Panc1 (cell line): ENCODE measurements around the gene CCDC85C. TPM values are rescaled to one million over a fixed set of nuclear protein-coding genes. Genes with fewer than 3 reads are reported as not detected.

Experiments
- ATAC-seq: fragments of 200-7000 bp; cut with Tn5 transposase; 2 replicates; pipeline ENCODE4 v1.9.1; 2020; ENCODE audit warnings: mild to moderate bottlenecking, moderate library complexity
- BruUV-seq: library from RNA; stranded (reverse); fragments of 400-500 nt; replicated peaks from 2 replicates; lab custom pipeline; 2021; lab: Mats Ljungman, UMichigan
- CTCF ChIA-PET: fragments of 300-600 bp; sonication (Branson Sonifier 250); formaldehyde crosslinking; loops from one replicate; lab custom pipeline; 2022; ENCODE audit warnings: antibody characterized with exemption; lab: Charles Lee
- POLR2A ChIA-PET: fragments of 300-600 bp; sonication (Branson Sonifier 250); formaldehyde crosslinking; loops from one replicate; lab custom pipeline; 2022; ENCODE audit warnings: antibody characterized with exemption; lab: Charles Lee
- DNase-seq: peaks from one replicate; pipeline ENCODE4 v3.0.0-alpha.2; 2010; ENCODE audit warnings: low read depth, low spot score
- H3K27ac ChIP-seq: 2 replicates; pipeline ENCODE4 v1.5.1; 2011; ENCODE audit warnings: mild to moderate bottlenecking, low read length, inconsistent platforms
- H3K27me3 ChIP-seq: fragments of 200-500 bp; sonication (Bioruptor generic); 2 replicates; pipeline ENCODE4 v1.6.0; 2014; ENCODE audit warnings: low read length, inconsistent platforms; ENCODE audit not compliant: control insufficient read depth, insufficient read depth
- H3K36me3 ChIP-seq: fragments of 200-500 bp; sonication (Bioruptor generic); 2 replicates; pipeline ENCODE4 v1.5.1; 2014; ENCODE audit warnings: inconsistent platforms, mild to moderate bottlenecking, low read length, moderate library complexity; ENCODE audit not compliant: control insufficient read depth, insufficient read depth
- H3K4me1 ChIP-seq: 2 replicates; pipeline ENCODE4 v1.5.1; 2011; ENCODE audit warnings: inconsistent platforms, mild to moderate bottlenecking, low read length, moderate library complexity; ENCODE audit not compliant: control insufficient read depth, insufficient read depth
- H3K4me3 ChIP-seq, 2 experiments: 2 replicates each; pipeline ENCODE4 v1.5.1; 2011 to 2012; ENCODE audit warnings: low read depth in 2 of 2, low read length in 2 of 2, mild to moderate bottlenecking in 2 of 2, inconsistent platforms in 1 of 2, moderate library complexity in 1 of 2
- H3K9me3 ChIP-seq: fragments of 200-500 bp; sonication (Bioruptor generic); 2 replicates; pipeline ENCODE4 v1.5.1; 2014; ENCODE audit warnings: low read depth, mild to moderate bottlenecking, inconsistent platforms, low read length, moderate library complexity; ENCODE audit not compliant: control insufficient read depth, insufficient read depth
- POLR2AphosphoS5 ChIP-seq: IDR thresholded peaks from 2 replicates; pipeline ENCODE4 v1.6.1; 2012; ENCODE audit warnings: mild to moderate bottlenecking, low read depth, low read length, moderate library complexity
- SIN3A ChIP-seq: IDR thresholded peaks from 2 replicates; pipeline ENCODE4 v1.6.1; 2012; ENCODE audit warnings: low read depth, mild to moderate bottlenecking, low read length, moderate library complexity, borderline replicate concordance; ENCODE audit not compliant: insufficient read depth
- TCF7L2 ChIP-seq: IDR thresholded peaks from 2 replicates; pipeline ENCODE4 v1.6.1; 2011; ENCODE audit warnings: mild to moderate bottlenecking, low read depth, low read length, inconsistent platforms
- in situ Hi-C: cut with HindIII; loops from 2 replicates; pipeline ENCODE4 v1.10.0; 2016; ENCODE audit warnings: low sequenced_read_pairs, low pct_unique_long_range_greater_than_20kb
- intact Hi-C: fragments of 100-400 bp; cut with micrococcal nuclease; formaldehyde crosslinking; loops from one replicate; pipeline ENCODE4 v1.10.0; 2022; ENCODE audit not compliant: unreplicated experiment
- total RNA-seq: library from RNA; stranded (reverse); gene quantifications from one replicate; pipeline ENCODE4 v1.2.1, GENCODE V29; 2021; ENCODE audit not compliant: unreplicated experiment
- TF ChIP-seq, protein P1 (sequence below), 2 experiments: IDR thresholded peaks; 2 replicates each; pipeline ENCODE4 v1.6.1; 2011 to 2012; ENCODE audit warnings: low read depth in 2 of 2, control low read depth in 1 of 2, low read length in 1 of 2, mild to moderate bottlenecking in 1 of 2, moderate library complexity in 1 of 2; ENCODE audit not compliant: insufficient read depth in 1 of 2
- TF ChIP-seq, protein P2 (sequence below): fragments of 450-650 bp; IDR thresholded peaks from 2 replicates; pipeline ENCODE4 v1.5.1; 2017; ENCODE audit warnings: mild to moderate bottlenecking

CCDC85C gene
- total RNA-seq, 1 experiment from 2014 or later, result 96.6 TPM

DNA sequence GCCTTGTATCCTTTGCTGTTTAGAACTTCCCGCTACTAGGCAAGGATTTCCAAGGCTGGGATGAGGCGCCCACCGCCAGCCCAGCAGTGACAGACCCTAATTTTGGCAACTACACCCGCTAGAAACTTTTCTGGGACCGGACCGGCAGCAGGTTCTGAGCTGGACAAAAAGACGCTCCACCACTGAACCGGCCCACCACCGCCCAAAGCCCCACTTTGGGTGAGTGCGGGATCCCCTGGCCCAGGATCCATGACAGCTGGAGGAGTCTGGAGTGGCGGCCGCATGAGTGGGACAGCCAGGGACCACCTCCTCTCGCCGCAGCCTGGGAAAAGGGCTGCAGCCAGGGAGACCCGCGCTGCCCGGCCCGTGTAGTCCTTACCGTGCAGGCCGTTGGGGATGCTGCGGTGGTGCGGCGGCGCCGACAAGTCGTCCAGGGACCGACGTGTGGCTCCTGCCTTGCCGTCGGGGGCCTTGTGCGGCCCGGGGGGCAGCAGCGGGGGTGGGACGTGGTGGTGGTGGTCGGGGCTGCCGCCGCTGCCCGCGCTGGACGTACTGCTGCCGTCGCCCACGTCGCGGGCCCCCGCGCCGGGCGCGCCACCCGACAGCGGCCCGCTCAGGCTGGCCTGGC is 1.1 kb downstream of the CCDC85C start:
- BruUV-seq, result no TSS peak
- intact Hi-C loops, result loop anchor here (5.0 kb wide), 1 partner anchor 36 kb away; no protein-coding TSS in a partner anchor
- POLR2A ChIA-PET, result no interaction called here

DNA sequence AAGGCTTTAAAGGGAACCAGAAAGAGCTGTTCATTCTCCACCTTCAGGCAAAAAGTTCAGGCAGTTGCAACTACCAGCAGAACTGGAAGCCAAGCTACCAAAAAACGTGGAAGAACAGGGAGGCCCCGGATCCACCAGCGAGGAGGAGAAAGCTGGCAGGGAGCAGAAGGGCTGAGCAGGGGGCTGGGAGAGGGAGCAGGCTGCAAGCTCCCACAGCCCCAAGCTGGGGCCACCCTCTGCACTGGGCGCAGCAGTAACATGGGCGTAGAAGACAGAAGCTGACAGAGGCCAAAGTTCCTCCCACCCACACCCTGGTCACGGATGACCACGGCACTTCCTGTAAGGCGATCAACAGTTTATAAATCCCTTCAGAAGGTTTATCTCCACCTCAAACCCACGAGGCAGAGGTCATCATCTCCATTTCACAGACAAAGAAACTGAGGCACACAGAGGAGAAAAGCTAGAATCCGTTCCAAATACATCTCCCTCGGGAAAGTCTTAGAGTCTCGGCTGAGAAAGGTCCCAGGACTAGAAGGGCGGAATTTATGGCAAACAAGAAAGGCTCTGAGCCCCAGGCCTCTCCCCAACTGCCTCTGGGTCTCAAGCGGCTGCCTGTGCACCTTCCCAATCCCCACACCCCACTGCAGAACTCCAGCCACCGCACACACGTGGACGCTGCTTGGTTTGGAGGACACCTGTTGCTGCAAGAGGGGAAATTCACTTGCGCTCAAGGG is 1.8 kb downstream of the CCDC85C start:
- H3K27me3 ChIP-seq, result no peaks in the 10 kb centered on the region
- in situ Hi-C loops (no loop called here), intact Hi-C loops (loop anchor here (5.0 kb wide), 1 partner anchor 35 kb away; no protein-coding TSS in a partner anchor)
- ATAC-seq, result no peak
- H3K4me3 ChIP-seq, result peak overlapping the region; percentile 73 to 78
- no peaks in the 10 kb centered on the region for H3K9me3 ChIP-seq
- peak overlapping the region; percentile 84 for H3K27ac ChIP-seq
- no peak for TF ChIP-seq POLR2AphosphoS5
- TF ChIP-seq, protein P1, sequence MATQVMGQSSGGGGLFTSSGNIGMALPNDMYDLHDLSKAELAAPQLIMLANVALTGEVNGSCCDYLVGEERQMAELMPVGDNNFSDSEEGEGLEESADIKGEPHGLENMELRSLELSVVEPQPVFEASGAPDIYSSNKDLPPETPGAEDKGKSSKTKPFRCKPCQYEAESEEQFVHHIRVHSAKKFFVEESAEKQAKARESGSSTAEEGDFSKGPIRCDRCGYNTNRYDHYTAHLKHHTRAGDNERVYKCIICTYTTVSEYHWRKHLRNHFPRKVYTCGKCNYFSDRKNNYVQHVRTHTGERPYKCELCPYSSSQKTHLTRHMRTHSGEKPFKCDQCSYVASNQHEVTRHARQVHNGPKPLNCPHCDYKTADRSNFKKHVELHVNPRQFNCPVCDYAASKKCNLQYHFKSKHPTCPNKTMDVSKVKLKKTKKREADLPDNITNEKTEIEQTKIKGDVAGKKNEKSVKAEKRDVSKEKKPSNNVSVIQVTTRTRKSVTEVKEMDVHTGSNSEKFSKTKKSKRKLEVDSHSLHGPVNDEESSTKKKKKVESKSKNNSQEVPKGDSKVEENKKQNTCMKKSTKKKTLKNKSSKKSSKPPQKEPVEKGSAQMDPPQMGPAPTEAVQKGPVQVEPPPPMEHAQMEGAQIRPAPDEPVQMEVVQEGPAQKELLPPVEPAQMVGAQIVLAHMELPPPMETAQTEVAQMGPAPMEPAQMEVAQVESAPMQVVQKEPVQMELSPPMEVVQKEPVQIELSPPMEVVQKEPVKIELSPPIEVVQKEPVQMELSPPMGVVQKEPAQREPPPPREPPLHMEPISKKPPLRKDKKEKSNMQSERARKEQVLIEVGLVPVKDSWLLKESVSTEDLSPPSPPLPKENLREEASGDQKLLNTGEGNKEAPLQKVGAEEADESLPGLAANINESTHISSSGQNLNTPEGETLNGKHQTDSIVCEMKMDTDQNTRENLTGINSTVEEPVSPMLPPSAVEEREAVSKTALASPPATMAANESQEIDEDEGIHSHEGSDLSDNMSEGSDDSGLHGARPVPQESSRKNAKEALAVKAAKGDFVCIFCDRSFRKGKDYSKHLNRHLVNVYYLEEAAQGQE (IDR thresholded peaks at IDR 0.05; ENCODE audit: insufficient read depth in 1 of 2, low read depth in 2 of 2, low read length in 1 of 2), result no peak
- no peak for TF ChIP-seq TCF7L2
- TF ChIP-seq SIN3A, result no peak
- TF ChIP-seq, protein P2, sequence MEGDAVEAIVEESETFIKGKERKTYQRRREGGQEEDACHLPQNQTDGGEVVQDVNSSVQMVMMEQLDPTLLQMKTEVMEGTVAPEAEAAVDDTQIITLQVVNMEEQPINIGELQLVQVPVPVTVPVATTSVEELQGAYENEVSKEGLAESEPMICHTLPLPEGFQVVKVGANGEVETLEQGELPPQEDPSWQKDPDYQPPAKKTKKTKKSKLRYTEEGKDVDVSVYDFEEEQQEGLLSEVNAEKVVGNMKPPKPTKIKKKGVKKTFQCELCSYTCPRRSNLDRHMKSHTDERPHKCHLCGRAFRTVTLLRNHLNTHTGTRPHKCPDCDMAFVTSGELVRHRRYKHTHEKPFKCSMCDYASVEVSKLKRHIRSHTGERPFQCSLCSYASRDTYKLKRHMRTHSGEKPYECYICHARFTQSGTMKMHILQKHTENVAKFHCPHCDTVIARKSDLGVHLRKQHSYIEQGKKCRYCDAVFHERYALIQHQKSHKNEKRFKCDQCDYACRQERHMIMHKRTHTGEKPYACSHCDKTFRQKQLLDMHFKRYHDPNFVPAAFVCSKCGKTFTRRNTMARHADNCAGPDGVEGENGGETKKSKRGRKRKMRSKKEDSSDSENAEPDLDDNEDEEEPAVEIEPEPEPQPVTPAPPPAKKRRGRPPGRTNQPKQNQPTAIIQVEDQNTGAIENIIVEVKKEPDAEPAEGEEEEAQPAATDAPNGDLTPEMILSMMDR, result no peak
- DNase-seq, result no peak
- BruUV-seq, result TSS peak; percentile 62
- H3K36me3 ChIP-seq, result peaks cover 2% of the 10 kb centered on the region; the same call in 1 of the 2 replicates
- peaks cover 46% of the 10 kb centered on the region for H3K4me1 ChIP-seq
- ChIA-PET CTCF (interaction anchor here (0.6 kb wide), 1 partner anchor 37 kb away, joined by 8 read pairs; no protein-coding TSS in a partner anchor), POLR2A (no interaction called here)

More for the DNA sequence above, 1.1 kb downstream of the CCDC85C start:
- Histone ChIP-seq H3K27me3 (no peaks in the 10 kb centered on the region), H3K4me1 (peaks cover 39% of the 10 kb centered on the region), H3K36me3 (peaks cover 2% of the 10 kb centered on the region; the same call in 1 of the 2 replicates), H3K4me3 (peak overlapping the region; percentile 73 to 78), H3K27ac (peak overlapping the region; percentile 84), H3K9me3 (no peaks in the 10 kb centered on the region)
- CTCF ChIA-PET, result interaction anchor here (1.2 kb wide), 1 partner anchor 38 kb away, joined by 4 read pairs; no protein-coding TSS in a partner anchor
- TF ChIP-seq POLR2AphosphoS5 (no peak), SIN3A (no peak), TCF7L2 (no peak)
- TF ChIP-seq, protein P1 (IDR thresholded peaks at IDR 0.05; ENCODE audit: insufficient read depth in 1 of 2, low read depth in 2 of 2, low read length in 1 of 2), result no peak
- TF ChIP-seq, protein P2, result no peak
- ATAC-seq, result no peak
- in situ Hi-C loops, result no loop called here
- DNase-seq, result no peak
